ENCODE results near the gene KDF1.

Gene KDF1

DNA sequence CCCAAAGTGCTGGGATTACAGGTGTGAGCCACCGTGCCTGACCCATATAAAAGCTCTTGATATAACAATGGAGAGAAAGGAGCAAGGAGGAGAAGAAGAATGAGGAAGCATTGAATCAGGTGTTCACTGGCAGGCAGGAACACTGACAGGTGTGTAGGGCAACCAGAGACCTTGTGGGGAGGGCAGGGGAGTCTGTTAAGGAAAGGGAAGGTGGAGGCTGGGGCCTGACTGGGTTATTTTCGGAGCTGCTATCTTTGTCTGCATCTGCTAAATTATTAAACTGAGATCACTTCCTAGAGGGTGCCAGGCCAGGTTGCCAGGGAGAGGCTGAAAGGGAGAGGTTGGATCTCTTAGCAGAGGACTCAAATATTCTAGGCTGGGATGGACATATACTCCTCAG is 26.4 kb upstream of the KDF1 start:
- Histone ChIP-seq H3K4me3 (replicated peaks; ENCODE audit: low read depth, low read length) (no peak overlapping the region), H3K36me3 (ENCODE audit: control insufficient read depth, insufficient read depth, low read length) (no peaks in the 10 kb centered on the region), H3K27me3 (replicated peaks; ENCODE audit: control insufficient read depth, insufficient read depth, low read length) (no peaks in the 10 kb centered on the region; the same call in 1 of the 2 replicates)
- TF ChIP-seq, protein P1, sequence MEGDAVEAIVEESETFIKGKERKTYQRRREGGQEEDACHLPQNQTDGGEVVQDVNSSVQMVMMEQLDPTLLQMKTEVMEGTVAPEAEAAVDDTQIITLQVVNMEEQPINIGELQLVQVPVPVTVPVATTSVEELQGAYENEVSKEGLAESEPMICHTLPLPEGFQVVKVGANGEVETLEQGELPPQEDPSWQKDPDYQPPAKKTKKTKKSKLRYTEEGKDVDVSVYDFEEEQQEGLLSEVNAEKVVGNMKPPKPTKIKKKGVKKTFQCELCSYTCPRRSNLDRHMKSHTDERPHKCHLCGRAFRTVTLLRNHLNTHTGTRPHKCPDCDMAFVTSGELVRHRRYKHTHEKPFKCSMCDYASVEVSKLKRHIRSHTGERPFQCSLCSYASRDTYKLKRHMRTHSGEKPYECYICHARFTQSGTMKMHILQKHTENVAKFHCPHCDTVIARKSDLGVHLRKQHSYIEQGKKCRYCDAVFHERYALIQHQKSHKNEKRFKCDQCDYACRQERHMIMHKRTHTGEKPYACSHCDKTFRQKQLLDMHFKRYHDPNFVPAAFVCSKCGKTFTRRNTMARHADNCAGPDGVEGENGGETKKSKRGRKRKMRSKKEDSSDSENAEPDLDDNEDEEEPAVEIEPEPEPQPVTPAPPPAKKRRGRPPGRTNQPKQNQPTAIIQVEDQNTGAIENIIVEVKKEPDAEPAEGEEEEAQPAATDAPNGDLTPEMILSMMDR (IDR thresholded peaks at IDR 0.05; ENCODE audit: insufficient read depth, low read length, poor library complexity, severe bottlenecking) = no peak
- no peak for DNase-seq (ENCODE audit: extremely low read depth, insufficient read length)

- H3K27me3 ChIP-seq (replicated peaks; ENCODE audit: control insufficient read depth, insufficient read depth, low read length) = no peaks in the 10 kb centered on the region; the same call in 1 of the 2 replicates
- TF ChIP-seq, protein P1 (IDR thresholded peaks at IDR 0.05; ENCODE audit: insufficient read depth, low read length, poor library complexity, severe bottlenecking) = no peak
- DNase-seq (ENCODE audit: extremely low read depth, insufficient read length) = no peak
- no peak overlapping the region for H3K4me3 ChIP-seq (replicated peaks; ENCODE audit: low read depth, low read length)
- no peaks in the 10 kb centered on the region for H3K36me3 ChIP-seq (ENCODE audit: control insufficient read depth, insufficient read depth, low read length)
Observed at GRCh38 chr1:26984291-26984690, 24.0 kb upstream of the KDF1 start.

DNA sequence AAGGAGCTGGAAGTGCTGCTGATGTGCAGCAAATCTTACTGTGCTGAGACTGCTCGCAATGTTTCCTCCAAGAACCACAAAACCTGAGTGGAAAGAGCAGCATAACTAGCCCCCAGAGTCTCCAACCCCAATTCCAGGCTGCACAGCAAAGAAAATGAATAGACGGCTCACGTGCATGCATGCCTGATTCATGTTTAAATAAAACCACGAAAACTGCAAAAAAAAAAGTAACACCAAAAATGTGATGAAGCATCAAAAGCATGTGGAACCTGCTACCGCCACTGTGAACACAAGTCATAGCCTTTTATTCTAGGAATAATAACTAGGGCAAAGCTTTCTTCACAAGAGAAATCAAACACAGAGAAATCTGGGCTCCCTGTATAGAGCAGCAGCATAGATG is 23.6 kb upstream of the KDF1 start:
- no peak for DNase-seq (ENCODE audit: extremely low read depth, insufficient read length)
- Histone ChIP-seq H3K27me3 (replicated peaks; ENCODE audit: control insufficient read depth, insufficient read depth, low read length) (no peaks in the 10 kb centered on the region; the same call in 1 of the 2 replicates), H3K36me3 (ENCODE audit: control insufficient read depth, insufficient read depth, low read length) (no peaks in the 10 kb centered on the region), H3K4me3 (replicated peaks; ENCODE audit: low read depth, low read length) (no peak overlapping the region)
- TF ChIP-seq, protein P1 (IDR thresholded peaks at IDR 0.05; ENCODE audit: insufficient read depth, low read length, poor library complexity, severe bottlenecking) = no peak

- Histone ChIP-seq H3K36me3 (ENCODE audit: control insufficient read depth, insufficient read depth, low read length) (no peaks in the 10 kb centered on the region), H3K4me3 (replicated peaks; ENCODE audit: low read depth, low read length) (no peak overlapping the region), H3K27me3 (replicated peaks; ENCODE audit: control insufficient read depth, insufficient read depth, low read length) (no peaks in the 10 kb centered on the region)
- TF ChIP-seq, protein P1 (IDR thresholded peaks at IDR 0.05; ENCODE audit: insufficient read depth, low read length, poor library complexity, severe bottlenecking) = no peak
- no peak for DNase-seq (ENCODE audit: extremely low read depth, insufficient read length)
Observed at GRCh38 chr1:26981146-26981846, 21.0 kb upstream of the KDF1 start.

DNA sequence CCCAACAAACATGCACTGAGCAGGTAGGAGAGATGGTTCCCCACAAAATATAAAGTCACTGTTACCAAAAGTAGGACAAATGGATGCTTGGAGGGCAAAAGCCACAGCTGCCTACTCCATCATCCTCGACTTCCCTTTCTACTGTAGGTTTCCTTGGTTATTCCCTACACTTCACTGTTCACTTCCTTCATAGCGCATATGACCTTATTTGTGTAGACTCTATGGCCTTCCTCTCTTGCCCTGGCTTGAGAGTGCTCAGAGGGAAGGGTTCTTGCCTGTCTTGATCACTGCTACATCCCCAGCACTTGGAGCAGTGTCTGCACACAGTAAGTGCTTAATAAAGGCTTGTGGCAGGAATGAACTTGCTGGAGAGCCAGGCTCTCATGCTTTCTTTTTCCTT is 18.6 kb upstream of the KDF1 start:
- TF ChIP-seq, protein P1 (IDR thresholded peaks at IDR 0.05; ENCODE audit: insufficient read depth, low read length, poor library complexity, severe bottlenecking) = no peak
- no peak for DNase-seq (ENCODE audit: extremely low read depth, insufficient read length)
- H3K36me3 ChIP-seq (ENCODE audit: control insufficient read depth, insufficient read depth, low read length) = no peaks in the 10 kb centered on the region
- no peaks in the 10 kb centered on the region for H3K27me3 ChIP-seq (replicated peaks; ENCODE audit: control insufficient read depth, insufficient read depth, low read length)
- H3K4me3 ChIP-seq (replicated peaks; ENCODE audit: low read depth, low read length) = no peak overlapping the region
